ENCODE data around the gene DPYSL3.
"Not testable (repeated sequence)": the region's sequence is repeated elsewhere in the genome, so short reads cannot be mapped to it uniquely, and the experiment has no call there.

DPYSL3 gene

DNA sequence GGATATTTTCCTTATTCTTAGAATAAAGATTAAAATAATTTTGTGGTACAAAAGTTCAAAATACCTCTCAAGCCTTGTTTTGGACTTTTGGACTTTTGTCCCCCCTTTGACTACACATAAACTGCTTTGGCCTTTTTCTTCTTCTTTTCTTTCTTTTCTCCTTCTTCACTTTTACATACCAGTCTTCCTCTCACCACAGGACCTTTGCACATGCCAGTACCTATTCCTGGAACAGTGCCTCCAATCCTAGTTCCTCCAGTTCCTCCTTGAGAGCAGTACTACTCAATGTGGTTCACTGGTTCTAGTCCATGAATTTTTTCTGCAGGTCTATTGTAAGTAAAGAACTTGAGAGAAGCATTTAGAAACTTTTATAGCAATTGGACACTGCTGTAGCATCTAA, 138.6 kb downstream of the DPYSL3 start:
- H3K27ac ChIP-seq: no peak overlapping the region
- no peak for TF ChIP-seq ZFX (IDR thresholded peaks at IDR 0.05; ENCODE audit: borderline replicate concordance)
- TF ChIP-seq, protein P1, sequence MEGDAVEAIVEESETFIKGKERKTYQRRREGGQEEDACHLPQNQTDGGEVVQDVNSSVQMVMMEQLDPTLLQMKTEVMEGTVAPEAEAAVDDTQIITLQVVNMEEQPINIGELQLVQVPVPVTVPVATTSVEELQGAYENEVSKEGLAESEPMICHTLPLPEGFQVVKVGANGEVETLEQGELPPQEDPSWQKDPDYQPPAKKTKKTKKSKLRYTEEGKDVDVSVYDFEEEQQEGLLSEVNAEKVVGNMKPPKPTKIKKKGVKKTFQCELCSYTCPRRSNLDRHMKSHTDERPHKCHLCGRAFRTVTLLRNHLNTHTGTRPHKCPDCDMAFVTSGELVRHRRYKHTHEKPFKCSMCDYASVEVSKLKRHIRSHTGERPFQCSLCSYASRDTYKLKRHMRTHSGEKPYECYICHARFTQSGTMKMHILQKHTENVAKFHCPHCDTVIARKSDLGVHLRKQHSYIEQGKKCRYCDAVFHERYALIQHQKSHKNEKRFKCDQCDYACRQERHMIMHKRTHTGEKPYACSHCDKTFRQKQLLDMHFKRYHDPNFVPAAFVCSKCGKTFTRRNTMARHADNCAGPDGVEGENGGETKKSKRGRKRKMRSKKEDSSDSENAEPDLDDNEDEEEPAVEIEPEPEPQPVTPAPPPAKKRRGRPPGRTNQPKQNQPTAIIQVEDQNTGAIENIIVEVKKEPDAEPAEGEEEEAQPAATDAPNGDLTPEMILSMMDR (IDR thresholded peaks at IDR 0.05): no peak

DNA sequence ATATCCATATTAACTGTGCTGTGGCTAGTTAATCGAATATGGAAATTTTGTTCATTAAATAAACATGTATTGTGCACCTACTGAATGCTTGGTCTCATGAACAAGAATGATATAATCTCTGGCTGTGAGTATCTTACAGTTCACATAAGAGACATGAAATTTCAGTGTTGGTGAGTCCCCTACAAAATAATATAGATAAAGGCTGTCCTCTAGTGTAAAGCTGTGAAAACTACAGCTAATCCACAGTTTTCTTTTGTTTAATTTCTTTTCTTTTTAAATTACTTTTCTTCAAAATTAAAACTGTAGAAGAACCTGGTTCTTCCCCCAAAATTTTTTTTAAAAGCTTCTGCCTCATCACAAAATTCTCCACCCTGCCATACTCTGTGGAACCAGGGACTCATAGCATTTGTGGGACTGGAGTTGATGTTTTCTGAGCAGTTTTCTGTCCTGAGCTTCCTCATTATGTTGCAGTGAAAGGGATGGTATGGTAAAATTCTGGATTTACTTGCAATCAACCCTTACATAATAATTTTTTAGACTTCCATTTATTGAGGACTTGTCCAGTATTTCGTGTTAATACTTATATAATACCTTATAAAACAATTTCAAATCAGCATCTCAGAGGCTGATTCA, 140.0 kb downstream of the DPYSL3 start:
- no peak overlapping the region for H3K27ac ChIP-seq
- TF ChIP-seq ZFX (IDR thresholded peaks at IDR 0.05; ENCODE audit: borderline replicate concordance): no peak
- TF ChIP-seq, protein P1 (IDR thresholded peaks at IDR 0.05): peak; percentile 77

DNA sequence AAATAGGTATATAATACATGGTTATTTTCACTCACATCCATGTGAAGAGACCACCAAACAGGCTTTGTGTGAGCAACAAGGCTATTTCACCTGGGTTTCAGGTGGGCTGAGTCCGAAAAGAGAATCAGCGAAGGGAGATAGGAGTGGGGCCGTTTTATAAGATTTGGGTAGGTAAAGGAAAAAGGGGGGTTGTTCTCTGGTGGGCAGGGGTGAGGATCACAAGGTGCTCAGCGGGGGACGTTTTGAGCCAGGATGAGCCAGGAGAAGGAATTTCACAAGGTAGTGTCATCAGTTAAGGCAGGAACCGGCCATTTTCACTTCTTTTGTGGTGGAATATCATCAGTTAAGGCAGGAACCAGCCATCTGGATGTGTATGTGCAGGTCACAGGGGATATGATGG, 142.5 kb downstream of the DPYSL3 start:
- not testable (repeated sequence) for H3K27ac ChIP-seq

DNA sequence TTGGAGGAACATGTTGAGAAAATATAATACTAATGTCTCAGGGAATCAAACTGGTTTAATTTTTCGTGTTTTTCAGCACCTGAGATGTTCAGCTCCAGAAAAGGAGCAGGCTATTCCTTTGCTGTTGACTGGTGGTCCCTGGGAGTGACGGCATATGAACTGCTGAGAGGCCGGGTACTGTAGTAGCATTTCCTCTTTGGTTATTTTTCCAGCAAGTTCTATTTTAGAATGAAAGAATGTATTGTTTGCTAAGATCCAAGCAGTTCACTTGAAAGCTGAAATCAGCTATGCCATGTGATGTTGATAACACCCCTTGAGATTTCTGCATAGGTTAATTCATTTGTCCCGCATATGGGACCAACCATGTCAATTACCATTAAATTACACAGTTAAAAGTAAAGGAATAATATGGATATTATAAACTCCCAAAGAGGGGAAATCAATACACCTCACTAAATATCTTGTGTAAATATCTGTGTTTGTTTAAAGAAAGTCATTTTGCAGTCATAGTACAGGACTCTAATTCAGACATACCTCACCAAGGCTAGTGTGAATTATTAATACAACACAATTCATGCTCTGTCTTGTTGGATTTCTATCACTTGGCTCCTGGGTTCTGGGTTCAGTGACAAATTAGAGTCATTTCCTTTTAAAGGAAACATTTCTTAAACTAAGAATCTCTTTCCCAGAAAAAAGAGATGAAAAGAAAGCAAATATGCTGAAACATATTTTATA, 148.3 kb downstream of the DPYSL3 start:
- no peak for TF ChIP-seq ZFX (IDR thresholded peaks at IDR 0.05; ENCODE audit: borderline replicate concordance)
- H3K27ac ChIP-seq: no peak overlapping the region

DNA sequence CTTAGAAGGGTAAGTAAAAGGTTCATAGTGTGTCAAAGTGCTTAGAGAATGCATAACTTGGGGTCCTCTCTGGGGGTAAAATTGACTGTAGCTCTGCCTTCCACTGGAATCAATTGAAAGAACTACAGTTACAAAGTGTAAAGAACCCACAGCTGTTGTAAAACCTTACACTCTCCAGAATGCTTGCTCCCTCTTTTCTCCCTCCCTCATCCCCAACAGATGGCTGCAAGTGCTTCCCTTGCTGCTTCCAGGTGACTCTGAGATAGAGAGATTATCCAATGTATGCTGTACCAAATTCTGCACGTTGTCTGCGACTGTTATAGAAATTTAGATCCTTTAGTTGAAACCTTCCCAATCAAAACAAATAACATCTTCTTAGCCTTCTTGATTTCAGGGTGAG, 149.1 kb downstream of the DPYSL3 start:
- H3K27ac ChIP-seq: no peak overlapping the region
- no peak for TF ChIP-seq ZFX (IDR thresholded peaks at IDR 0.05; ENCODE audit: borderline replicate concordance)
- TF ChIP-seq, protein P1 (IDR thresholded peaks at IDR 0.05): no peak

DNA sequence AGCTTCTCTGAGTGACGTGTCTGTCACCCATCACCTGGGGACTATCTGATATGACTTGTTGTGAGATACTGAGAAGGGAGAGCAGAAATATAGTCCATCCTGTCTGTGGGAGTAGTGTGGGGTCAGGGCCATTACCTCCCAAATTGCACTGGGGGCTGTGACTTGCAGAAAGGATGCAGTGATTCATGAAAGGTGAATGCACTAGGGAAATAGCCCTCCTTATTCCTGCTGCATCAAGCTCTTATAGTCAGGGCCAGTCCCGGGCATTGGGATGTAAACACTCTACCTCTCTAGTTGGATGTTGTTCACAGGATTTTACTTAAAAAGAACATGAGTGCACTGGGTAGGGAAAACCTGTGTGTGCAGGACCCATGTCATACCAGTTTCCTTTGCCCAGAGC, 150.3 kb downstream of the DPYSL3 start:
- no peak for TF ChIP-seq ZFX (IDR thresholded peaks at IDR 0.05; ENCODE audit: borderline replicate concordance)
- TF ChIP-seq, protein P1 (IDR thresholded peaks at IDR 0.05): no peak

DNA sequence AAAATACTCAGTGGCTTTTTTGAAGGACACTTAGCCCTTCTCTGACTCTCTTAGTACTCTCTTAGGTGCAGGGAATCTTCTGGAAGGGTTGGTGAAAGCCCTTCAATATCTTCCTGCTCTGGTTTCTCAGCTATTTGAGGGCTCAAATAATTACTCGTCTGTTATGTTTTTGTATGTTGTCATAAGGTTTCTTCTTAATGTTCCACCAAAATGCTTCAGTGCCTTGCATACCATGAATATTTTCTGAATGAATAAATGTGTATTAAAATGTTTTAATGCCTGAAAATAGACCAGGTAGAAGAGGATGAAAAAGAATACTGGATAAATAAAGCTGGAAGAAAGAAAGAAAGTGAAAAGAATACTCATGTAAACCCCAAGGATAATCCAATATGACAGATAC, 150.8 kb downstream of the DPYSL3 start:
- no peak overlapping the region for H3K27ac ChIP-seq
- TF ChIP-seq, protein P1 (IDR thresholded peaks at IDR 0.05): no peak
- no peak for TF ChIP-seq ZFX (IDR thresholded peaks at IDR 0.05; ENCODE audit: borderline replicate concordance)

More for the DNA sequence above, 150.3 kb downstream of the DPYSL3 start:
- no peak overlapping the region for H3K27ac ChIP-seq

DNA sequence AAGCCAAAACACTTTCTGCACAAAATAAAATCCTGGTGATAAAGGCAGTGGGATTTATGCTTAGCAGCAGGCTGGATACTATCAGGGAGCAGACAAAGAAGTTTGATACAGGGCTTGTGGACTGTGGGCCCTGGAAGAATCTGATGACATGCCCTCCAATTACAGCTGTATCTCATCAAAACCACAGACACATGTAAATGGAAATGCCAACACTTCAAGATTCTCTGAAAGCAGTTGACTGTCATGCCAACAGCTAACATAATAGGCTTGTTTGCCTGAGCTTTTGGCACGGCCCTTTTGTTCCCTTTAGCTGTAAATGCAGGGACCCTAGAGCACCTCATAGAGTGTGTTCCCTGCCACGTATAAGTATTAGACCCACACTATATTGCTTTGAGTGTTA, 160.6 kb downstream of the DPYSL3 start:
- no peak overlapping the region for H3K27ac ChIP-seq
- TF ChIP-seq, protein P1 (IDR thresholded peaks at IDR 0.05): no peak
- TF ChIP-seq ZFX (IDR thresholded peaks at IDR 0.05; ENCODE audit: borderline replicate concordance): no peak
